ENCODE data around the gene POLR2C. TPM values are rescaled to one million over a fixed set of nuclear protein-coding genes. Genes with fewer than 3 reads are reported as not detected.

POLR2C gene
- total and polyA plus RNA-seq, 10 of the 15 experiments (the other 5 are each of a cell fraction or from before 2014, with no cell fraction given) = 26.9 to 93.0 (median 57.8) TPM

GRCh38 chr16:57478396-57479204 lies 16.1 kb downstream of the POLR2C start:
- CTCF ChIA-PET = interaction anchor here (0.7 to 1.6 kb wide), 2 partner anchors 16 to 20 kb away, joined by 3 to 5 read pairs; partner anchors contain the start of gene POLR2C
- RAD21 ChIA-PET (ENCODE audit: unreplicated experiment) = interaction anchor here (0.9 kb wide), 1 partner anchor 41 kb away, joined by 3 read pairs; no protein-coding TSS in a partner anchor
- Histone ChIP-seq H3K36me3 (ENCODE audit: control insufficient read depth in 2 of 2, insufficient read depth in 2 of 2, low read length in 1 of 2) (no peaks in the 10 kb centered on the region; a peak in 1 of 4 replicates), H2AFZ (ENCODE audit: control insufficient read depth, low read depth, low read length) (no peak overlapping the region), H3K9ac (ENCODE audit: control insufficient read depth, insufficient read depth, low read length) (no peak overlapping the region), H3K4me3 (no peak overlapping the region), H3K4me2 (ENCODE audit: control insufficient read depth, insufficient read depth) (no peak overlapping the region), H3K27me3 (replicated peaks in 1 of 2; ENCODE audit: control insufficient read depth in 2 of 2, insufficient read depth in 2 of 2, low read length in 1 of 2) (no peaks in the 10 kb centered on the region), H3K79me2 (ENCODE audit: control insufficient read depth, insufficient read depth, low read length) (no peaks in the 10 kb centered on the region), H4K20me1 (ENCODE audit: control insufficient read depth, insufficient read depth) (no peaks in the 10 kb centered on the region), H3K4me1 (ENCODE audit: control insufficient read depth, insufficient read depth, low read length) (peaks cover 16% of the 10 kb centered on the region), H3K9me3 (replicated peaks; ENCODE audit: control insufficient read depth, insufficient read depth, low read length) (no peaks in the 10 kb centered on the region), H3K27ac (ENCODE audit: control insufficient read depth, insufficient read depth) (no peak overlapping the region)
- in situ Hi-C loops (cut with MboI) = no loop called here
- SMC1A ChIA-PET (ENCODE audit: uncharacterized antibody, unreplicated experiment) = interaction anchor here (1.4 kb wide), 1 partner anchor 8 kb away, joined by 4 read pairs; the partner anchor contains the start of gene DOK4
- no peak for FAIRE-seq
- whole genome bisulfite sequencing (ENCODE audit: insufficient coverage, insufficient replicate concordance, low lambda C conversion rate, missing lambda C conversion rate) = 29% methylated on average over 15 of the region's 15 CpGs
- ATAC-seq = no peak
- POLR2A ChIA-PET = no interaction called here
- intact Hi-C loops (cut with micrococcal nuclease; ENCODE audit: unreplicated experiment) = no loop called here
- no TSS peak for BruUV-seq (replicated peaks)
- TF ChIP-seq NFYB (IDR thresholded peaks at IDR 0.05; ENCODE audit: insufficient read depth, low read depth, low read length) (no peak), BACH1 (IDR thresholded peaks at IDR 0.05; ENCODE audit: borderline replicate concordance) (no peak), CTCF (IDR thresholded peaks at IDR 0.05 in 2 of 3, conservative IDR thresholded peaks at IDR 0.05 in 1 of 3; ENCODE audit: control insufficient read depth in 2 of 3, extremely low read depth in 1 of 3, insufficient read depth in 1 of 3, low read depth in 3 of 3, low read length in 3 of 3) (no peak), RUNX3 (IDR thresholded peaks at IDR 0.05; ENCODE audit: low read length) (no peak), NR2C1 (IDR thresholded peaks at IDR 0.05) (no peak), TCF7 (IDR thresholded peaks at IDR 0.05; ENCODE audit: borderline replicate concordance) (no peak), NFIC (IDR thresholded peaks at IDR 0.05; ENCODE audit: low read depth, low read length) (no peak), BCLAF1 (IDR thresholded peaks at IDR 0.05) (no peak), TAF1 (IDR thresholded peaks at IDR 0.05; ENCODE audit: borderline replicate concordance, low read depth, low read length) (no peak), SMAD5 (IDR thresholded peaks at IDR 0.05; ENCODE audit: low read depth) (no peak), ESRRA (IDR thresholded peaks at IDR 0.05; ENCODE audit: low read length) (no peak), CHD1 (IDR thresholded peaks at IDR 0.05; ENCODE audit: low read depth, low read length) (no peak), IKZF2 (IDR thresholded peaks at IDR 0.05) (no peak)
- TF ChIP-seq, protein P1, sequence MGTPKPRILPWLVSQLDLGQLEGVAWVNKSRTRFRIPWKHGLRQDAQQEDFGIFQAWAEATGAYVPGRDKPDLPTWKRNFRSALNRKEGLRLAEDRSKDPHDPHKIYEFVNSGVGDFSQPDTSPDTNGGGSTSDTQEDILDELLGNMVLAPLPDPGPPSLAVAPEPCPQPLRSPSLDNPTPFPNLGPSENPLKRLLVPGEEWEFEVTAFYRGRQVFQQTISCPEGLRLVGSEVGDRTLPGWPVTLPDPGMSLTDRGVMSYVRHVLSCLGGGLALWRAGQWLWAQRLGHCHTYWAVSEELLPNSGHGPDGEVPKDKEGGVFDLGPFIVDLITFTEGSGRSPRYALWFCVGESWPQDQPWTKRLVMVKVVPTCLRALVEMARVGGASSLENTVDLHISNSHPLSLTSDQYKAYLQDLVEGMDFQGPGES (IDR thresholded peaks at IDR 0.05) = no peak
- no peak for DNase-seq (ENCODE audit: low read depth, low spot score)
